HCT116 (cell line): ENCODE data around the gene OPCML.

Experiments
- CTCF ChIP-seq, 3 experiments: fragments of 200-600 bp in 1 of 3; sonication (generic) in 1 of 3; IDR thresholded peaks in 2 of 3; conservative IDR thresholded peaks in 1 of 3; 2 replicates each; pipeline ENCODE4 v1.5.1; 2012 to 2017; ENCODE audit warnings: low read depth in 2 of 3, low read length in 2 of 3, antibody characterized with exemption in 1 of 3, borderline replicate concordance in 1 of 3, control low read depth in 1 of 3, mild to moderate bottlenecking in 1 of 3, mixed read lengths in 1 of 3, mixed run types in 1 of 3, moderate library complexity in 1 of 3; ENCODE audit not compliant: insufficient read depth in 1 of 3
- EZH2phosphoT487 ChIP-seq: fragments of 200-600 bp; IDR thresholded peaks from 2 replicates; pipeline ENCODE4 v1.6.1; 2018; ENCODE audit warnings: antibody characterized with exemption, borderline replicate concordance
- POLR2A ChIP-seq: IDR thresholded peaks from 2 replicates; pipeline ENCODE4 v1.7.0; 2011; ENCODE audit warnings: borderline replicate concordance; ENCODE audit not compliant: insufficient read depth, insufficient read length; ENCODE audit errors: extremely low read depth
- POLR2AphosphoS5 ChIP-seq: IDR thresholded peaks from 2 replicates; pipeline ENCODE4 v1.6.1; 2011; ENCODE audit warnings: mild to moderate bottlenecking, low read depth, low read length, moderate library complexity
- ZNF274 ChIP-seq: fragments of 200-500 bp; sonication (Bioruptor generic); IDR thresholded peaks from 2 replicates; pipeline ENCODE4 v1.6.1; 2014; ENCODE audit warnings: mild to moderate bottlenecking, low read depth, low read length, inconsistent platforms
- TF ChIP-seq, protein P1 (sequence below): IDR thresholded peaks from 2 replicates; pipeline ENCODE4 v1.6.1; 2012; ENCODE audit warnings: low read depth

- TF ChIP-seq POLR2AphosphoS5 (no peak), CTCF (IDR thresholded peaks at IDR 0.05 in 2 of 3, conservative IDR thresholded peaks at IDR 0.05 in 1 of 3; ENCODE audit: borderline replicate concordance in 1 of 3, insufficient read depth in 1 of 3, low read depth in 2 of 3, low read length in 2 of 3) (no peak), POLR2A (no peak), ZNF274 (no peak), EZH2phosphoT487 (no peak)
- TF ChIP-seq, protein P1, sequence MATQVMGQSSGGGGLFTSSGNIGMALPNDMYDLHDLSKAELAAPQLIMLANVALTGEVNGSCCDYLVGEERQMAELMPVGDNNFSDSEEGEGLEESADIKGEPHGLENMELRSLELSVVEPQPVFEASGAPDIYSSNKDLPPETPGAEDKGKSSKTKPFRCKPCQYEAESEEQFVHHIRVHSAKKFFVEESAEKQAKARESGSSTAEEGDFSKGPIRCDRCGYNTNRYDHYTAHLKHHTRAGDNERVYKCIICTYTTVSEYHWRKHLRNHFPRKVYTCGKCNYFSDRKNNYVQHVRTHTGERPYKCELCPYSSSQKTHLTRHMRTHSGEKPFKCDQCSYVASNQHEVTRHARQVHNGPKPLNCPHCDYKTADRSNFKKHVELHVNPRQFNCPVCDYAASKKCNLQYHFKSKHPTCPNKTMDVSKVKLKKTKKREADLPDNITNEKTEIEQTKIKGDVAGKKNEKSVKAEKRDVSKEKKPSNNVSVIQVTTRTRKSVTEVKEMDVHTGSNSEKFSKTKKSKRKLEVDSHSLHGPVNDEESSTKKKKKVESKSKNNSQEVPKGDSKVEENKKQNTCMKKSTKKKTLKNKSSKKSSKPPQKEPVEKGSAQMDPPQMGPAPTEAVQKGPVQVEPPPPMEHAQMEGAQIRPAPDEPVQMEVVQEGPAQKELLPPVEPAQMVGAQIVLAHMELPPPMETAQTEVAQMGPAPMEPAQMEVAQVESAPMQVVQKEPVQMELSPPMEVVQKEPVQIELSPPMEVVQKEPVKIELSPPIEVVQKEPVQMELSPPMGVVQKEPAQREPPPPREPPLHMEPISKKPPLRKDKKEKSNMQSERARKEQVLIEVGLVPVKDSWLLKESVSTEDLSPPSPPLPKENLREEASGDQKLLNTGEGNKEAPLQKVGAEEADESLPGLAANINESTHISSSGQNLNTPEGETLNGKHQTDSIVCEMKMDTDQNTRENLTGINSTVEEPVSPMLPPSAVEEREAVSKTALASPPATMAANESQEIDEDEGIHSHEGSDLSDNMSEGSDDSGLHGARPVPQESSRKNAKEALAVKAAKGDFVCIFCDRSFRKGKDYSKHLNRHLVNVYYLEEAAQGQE, result no peak
Measured at GRCh38 chr11:132438418-132438817, 1093.9 kb downstream of the OPCML start.
